Progenitor cell of endocrine pancreas (in vitro differentiated cells): ENCODE data around the gene USP25. TPM values are rescaled to one million over a fixed set of nuclear protein-coding genes. Genes with fewer than 3 reads are reported as not detected.

Experiments used
- DNase-seq: peaks from one replicate; pipeline ENCODE4 v3.0.0; 2021; ENCODE audit warnings: low spot score; ENCODE audit not compliant: unreplicated experiment
- H3K27ac Mint-ChIP-seq: 2 replicates; pipeline ENCODE4 v1.8.0; 2021; ENCODE audit warnings: mild to moderate bottlenecking, moderate library complexity, mixed read lengths
- H3K27me3 Mint-ChIP-seq: 2 replicates; pipeline ENCODE4 v1.8.0; 2021; ENCODE audit warnings: mixed read lengths
- H3K36me3 Mint-ChIP-seq: 2 replicates; pipeline ENCODE4 v1.8.0; 2022; ENCODE audit warnings: mixed read lengths; ENCODE audit not compliant: insufficient read depth
- H3K4me1 Mint-ChIP-seq: 2 replicates; pipeline ENCODE4 v1.8.0; 2021; ENCODE audit warnings: low read depth, mixed read lengths
- H3K4me3 Mint-ChIP-seq: 2 replicates; pipeline ENCODE4 v1.8.0; 2021; ENCODE audit warnings: low read depth, mild to moderate bottlenecking, moderate library complexity, mixed read lengths
- H3K9me3 Mint-ChIP-seq: 2 replicates; pipeline ENCODE4 v1.8.0; 2021; ENCODE audit warnings: low read depth, mixed read lengths
- total RNA-seq: library from RNA; stranded (reverse); gene quantifications from 2 replicates; pipeline ENCODE4 v1.2.1, GENCODE V29; 2021
- TF ChIP-seq, protein P1 (sequence below): fragments of 200-600 bp; sonication (generic); IDR thresholded peaks from one replicate; pipeline ENCODE4 v1.5.0; 2021; ENCODE audit warnings: antibody characterized with exemption, mild to moderate bottlenecking; ENCODE audit not compliant: unreplicated experiment

USP25 gene
- total RNA-seq, 1 donor from 2014 or later: 48.8 TPM

DNA sequence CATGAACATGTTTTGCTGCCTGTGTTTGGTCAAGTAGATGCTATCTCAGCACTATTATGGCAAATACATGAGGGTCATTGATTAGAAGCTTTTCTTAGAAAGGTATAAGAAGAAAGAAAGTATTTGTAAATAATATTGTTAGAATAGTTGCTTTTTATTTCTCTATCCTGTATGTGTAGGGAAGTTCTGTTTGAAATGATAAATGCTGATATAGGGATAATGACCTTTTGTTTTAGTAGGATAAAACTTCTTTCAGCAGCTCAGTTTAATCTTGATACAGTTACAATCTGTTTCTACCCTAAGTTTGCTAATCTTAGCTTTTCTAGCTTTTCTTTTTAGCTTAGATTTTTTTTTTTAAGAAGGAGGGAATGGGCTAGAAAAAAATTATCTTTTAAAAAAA lies 63.3 kb downstream of the USP25 start:
- H3K36me3 Mint-ChIP-seq: peaks cover 2% of the 10 kb centered on the region
- DNase-seq: no peak
- no peaks in the 10 kb centered on the region for H3K9me3 Mint-ChIP-seq
- H3K27me3 Mint-ChIP-seq: no peaks in the 10 kb centered on the region
- H3K27ac Mint-ChIP-seq: no peak overlapping the region
- H3K4me3 Mint-ChIP-seq: no peak overlapping the region
- peaks cover 12% of the 10 kb centered on the region for H3K4me1 Mint-ChIP-seq
- TF ChIP-seq, protein P1, sequence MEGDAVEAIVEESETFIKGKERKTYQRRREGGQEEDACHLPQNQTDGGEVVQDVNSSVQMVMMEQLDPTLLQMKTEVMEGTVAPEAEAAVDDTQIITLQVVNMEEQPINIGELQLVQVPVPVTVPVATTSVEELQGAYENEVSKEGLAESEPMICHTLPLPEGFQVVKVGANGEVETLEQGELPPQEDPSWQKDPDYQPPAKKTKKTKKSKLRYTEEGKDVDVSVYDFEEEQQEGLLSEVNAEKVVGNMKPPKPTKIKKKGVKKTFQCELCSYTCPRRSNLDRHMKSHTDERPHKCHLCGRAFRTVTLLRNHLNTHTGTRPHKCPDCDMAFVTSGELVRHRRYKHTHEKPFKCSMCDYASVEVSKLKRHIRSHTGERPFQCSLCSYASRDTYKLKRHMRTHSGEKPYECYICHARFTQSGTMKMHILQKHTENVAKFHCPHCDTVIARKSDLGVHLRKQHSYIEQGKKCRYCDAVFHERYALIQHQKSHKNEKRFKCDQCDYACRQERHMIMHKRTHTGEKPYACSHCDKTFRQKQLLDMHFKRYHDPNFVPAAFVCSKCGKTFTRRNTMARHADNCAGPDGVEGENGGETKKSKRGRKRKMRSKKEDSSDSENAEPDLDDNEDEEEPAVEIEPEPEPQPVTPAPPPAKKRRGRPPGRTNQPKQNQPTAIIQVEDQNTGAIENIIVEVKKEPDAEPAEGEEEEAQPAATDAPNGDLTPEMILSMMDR: no peak

DNA sequence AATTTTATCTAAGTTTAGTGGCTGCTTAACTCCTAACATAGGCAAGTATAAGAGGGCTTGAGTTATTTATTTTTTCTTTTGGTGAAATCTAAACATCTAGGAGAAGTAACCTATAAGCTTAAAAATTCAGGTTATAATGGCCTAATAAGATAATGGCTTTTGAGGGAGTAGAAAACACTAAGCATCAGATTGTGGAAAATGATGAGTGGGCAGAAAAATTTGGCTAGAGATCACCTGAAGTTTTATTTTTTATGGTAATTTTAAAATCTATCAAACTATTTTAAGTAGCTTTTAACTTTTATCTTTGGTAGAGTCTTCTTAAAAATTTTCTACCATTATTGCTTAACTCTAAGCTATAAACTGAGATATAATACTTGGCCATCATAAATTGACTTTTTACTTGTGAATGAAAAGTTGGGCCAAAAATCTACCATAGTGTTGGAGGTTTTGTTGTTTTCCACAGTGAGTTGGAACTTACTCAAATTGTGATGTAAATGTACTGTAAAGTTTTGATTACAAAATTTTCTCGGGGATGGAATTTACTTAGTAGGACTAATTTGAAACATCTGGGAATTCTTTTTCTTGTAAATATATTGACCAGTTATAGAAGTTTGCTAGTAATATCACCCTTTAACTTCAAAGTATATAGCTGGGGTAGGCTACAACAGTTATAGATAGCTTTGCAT lies 63.9 kb downstream of the USP25 start:
- Mint-ChIP-seq H3K36me3 (peaks cover 4% of the 10 kb centered on the region), H3K4me3 (no peak overlapping the region), H3K27ac (no peak overlapping the region), H3K9me3 (no peaks in the 10 kb centered on the region), H3K27me3 (no peaks in the 10 kb centered on the region), H3K4me1 (peaks cover 12% of the 10 kb centered on the region)
- no peak for DNase-seq
- TF ChIP-seq, protein P1: no peak

DNA sequence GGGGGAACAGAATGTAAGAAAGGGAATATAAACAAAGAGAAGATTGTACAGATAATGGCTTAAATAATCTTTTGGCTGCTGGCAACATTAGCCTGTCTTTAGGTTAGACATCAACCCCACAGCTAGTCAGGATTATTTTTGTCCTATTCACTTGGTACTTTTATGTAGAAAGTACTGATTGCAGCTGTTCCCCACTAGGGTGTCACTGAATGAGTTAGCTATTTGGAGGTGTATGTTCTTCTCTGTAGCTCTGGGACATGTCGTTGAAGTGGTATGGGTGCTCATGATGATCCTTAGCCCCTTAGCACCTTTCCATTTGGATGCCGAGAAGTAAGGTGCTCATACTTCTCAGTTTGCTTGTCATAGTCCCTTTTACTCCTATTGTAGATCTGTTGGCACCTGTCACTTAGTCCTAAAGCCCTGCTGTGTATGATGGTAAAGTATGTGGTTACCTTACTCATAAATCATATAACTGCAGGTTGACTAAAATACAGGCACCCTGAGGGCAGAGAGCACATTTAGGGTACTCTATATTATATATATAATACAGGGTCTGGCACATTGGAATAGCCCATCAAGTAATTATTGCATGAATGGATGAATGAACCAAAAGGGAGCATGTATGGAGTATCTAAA lies 64.6 kb downstream of the USP25 start:
- TF ChIP-seq, protein P1: no peak
- H3K27ac Mint-ChIP-seq: no peak overlapping the region
- H3K27me3 Mint-ChIP-seq: no peaks in the 10 kb centered on the region
- H3K4me3 Mint-ChIP-seq: no peak overlapping the region
- peaks cover 5% of the 10 kb centered on the region for H3K36me3 Mint-ChIP-seq
- H3K4me1 Mint-ChIP-seq: peaks cover 8% of the 10 kb centered on the region
- no peak for DNase-seq
- H3K9me3 Mint-ChIP-seq: no peaks in the 10 kb centered on the region

DNA sequence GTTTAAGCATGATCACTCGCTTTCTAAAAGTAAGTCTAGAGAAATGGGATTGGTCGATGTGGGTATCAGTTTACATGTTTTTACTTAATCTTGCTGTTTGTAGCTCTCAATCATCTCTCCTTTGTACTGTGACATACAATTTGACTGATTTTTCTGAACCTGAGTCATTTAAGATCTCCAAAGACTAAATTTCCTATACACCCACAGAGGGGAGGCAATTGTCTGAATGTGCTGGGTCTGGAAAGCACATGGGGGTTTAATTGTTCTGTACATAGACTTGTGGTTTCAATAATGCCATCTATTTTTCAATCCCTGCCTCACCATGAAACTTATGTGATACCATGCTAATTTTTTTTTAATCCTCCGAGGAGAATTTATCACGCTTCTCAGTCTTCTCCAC lies 65.8 kb downstream of the USP25 start:
- Mint-ChIP-seq H3K4me1 (peaks cover 5% of the 10 kb centered on the region), H3K27ac (no peak overlapping the region), H3K36me3 (peaks cover 5% of the 10 kb centered on the region), H3K4me3 (no peak overlapping the region), H3K9me3 (no peaks in the 10 kb centered on the region), H3K27me3 (no peaks in the 10 kb centered on the region)
- TF ChIP-seq, protein P1: no peak
- no peak for DNase-seq

DNA sequence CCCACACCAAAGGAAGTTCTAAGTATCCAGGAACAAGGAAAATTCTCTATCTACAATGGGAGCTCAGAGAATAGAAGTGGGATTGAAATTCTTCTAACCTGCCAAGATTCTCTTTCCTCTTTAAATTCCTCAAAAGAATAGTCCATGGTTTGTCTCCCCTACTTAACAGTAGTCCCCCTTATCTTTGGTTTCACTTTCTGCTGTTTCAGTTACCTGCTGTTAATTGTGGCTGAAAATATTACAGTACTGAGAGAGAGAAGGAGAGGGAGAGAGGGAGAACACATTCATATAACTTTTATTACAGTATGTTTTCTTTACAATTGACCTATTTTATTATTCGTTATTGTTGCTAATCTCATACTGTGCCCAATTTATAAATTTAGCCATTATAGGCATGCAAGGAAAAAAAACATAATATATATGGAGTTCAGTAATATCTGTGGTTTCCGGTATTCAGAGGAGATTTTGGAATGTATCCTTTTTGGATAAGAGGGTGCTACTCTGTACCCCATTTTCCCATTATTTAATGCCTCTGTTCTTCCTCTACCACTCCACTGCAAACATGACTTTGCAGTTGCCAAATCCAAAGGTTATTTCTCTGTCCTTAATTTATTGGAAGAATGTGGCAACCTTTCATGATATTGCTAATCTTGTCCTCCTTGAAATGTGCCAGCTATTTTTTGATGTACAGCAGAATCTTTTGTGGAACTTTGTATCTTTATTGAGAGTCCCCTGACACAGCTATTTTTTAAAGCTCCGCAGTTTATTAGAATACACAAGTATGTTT lies 68.0 kb downstream of the USP25 start:
- DNase-seq: no peak

More for the DNA sequence above, 68.0 kb downstream of the USP25 start:
- TF ChIP-seq, protein P1: no peak
- peaks cover 9% of the 10 kb centered on the region for H3K36me3 Mint-ChIP-seq
- no peak overlapping the region for H3K27ac Mint-ChIP-seq
- no peaks in the 10 kb centered on the region for H3K9me3 Mint-ChIP-seq
- no peak overlapping the region for H3K4me3 Mint-ChIP-seq
- peaks cover 3% of the 10 kb centered on the region for H3K4me1 Mint-ChIP-seq
- no peaks in the 10 kb centered on the region for H3K27me3 Mint-ChIP-seq
